HG02798 (cell line): ENCODE measurements around the gene YTHDF2.
"Not testable (repeated sequence)": the region's sequence is repeated elsewhere in the genome, so short reads cannot be mapped to it uniquely, and the experiment has no call there.

ENCODE experiments used
- ATAC-seq: cut with Tn5 transposase; IDR thresholded peaks from one replicate; pipeline ENCODE4 v1.9.1; 2021; ENCODE audit warnings: mild to moderate bottlenecking; ENCODE audit not compliant: unreplicated experiment, poor library complexity

The YTHDF2 gene

GRCh38 chr1:28756846-28757245, 20.1 kb downstream of the YTHDF2 start:
- ATAC-seq, result no peak

- no peak for ATAC-seq
Measured at GRCh38 chr1:28758420-28758819, 21.7 kb downstream of the YTHDF2 start.

GRCh38 chr1:28759257-28759656, 22.5 kb downstream of the YTHDF2 start:
- ATAC-seq, result no peak

DNA sequence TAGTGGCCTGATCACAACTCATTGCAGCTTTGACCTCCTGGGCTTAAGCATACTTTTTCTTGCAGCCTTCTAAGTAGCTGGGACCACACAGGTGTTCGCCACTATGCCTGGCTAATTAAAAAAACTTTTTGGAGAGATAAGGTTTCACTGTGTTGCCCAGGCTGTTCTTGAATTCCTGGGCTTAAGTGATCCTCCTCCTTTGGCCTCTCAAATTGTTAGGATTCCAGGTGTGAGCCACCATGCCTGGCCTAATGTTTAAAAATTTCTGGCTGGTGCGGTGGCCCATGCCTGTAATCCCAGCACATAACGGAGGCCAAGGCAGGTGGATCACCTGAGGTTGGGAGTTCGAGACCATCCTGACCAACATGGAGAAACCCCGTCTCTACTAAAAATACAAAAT, 24.4 kb downstream of the YTHDF2 start:
- no peak for ATAC-seq

DNA sequence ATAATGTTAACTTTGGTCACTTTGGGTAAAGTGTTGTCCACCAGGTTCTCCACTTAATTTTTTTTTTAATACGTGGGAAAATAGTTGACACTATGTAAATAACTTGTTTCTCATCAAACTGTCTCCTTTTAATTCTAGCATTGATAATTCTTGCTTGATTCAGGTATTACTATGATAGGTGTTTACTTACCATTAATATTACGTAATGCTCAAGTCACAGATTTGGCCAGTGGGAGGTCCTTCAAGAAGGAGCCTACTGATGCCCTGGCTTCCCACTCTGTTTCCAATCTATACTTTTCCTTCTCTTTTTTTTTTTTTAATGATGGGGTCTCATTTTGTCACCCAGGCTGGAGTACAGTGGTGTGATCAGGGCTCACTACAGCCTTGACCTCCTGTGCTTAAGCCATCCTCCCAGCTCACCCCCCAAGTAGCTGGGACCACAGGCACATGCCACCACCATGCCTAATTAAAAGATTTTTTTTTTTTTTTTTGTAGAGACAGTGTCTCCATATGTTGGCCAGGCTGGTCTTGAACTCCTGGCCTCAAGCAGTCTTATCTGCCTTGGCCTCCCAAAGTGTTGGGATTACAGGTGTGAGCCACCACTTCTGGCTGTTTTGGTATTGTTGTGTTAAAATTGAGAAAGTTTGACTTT, 29.9 kb downstream of the YTHDF2 start:
- no peak for ATAC-seq

GRCh38 chr1:28770601-28771165, 33.9 kb downstream of the YTHDF2 start:
- no peak for ATAC-seq

- not testable (repeated sequence) for ATAC-seq
Measured at GRCh38 chr1:28771921-28772320, 35.2 kb downstream of the YTHDF2 start.

DNA sequence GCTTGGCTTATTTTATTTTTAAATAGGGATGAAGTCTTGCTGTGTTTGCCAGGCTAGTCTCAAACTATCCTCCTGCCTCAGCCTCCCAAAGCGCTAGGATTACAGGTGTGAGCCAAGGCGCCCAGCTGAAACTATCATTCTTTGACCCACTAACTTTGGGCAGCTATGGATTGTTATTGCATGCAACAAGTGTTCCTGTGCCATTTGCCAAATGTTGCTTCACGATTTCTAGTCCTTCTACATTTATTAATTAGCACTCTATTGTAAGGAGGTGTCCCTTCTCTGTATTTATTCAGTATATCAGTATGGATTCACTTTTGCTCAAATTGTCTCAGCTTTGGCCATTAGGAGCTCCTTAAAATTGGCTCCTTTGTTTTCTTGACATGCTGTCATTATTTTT, 36.4 kb downstream of the YTHDF2 start:
- ATAC-seq, result no peak

- ATAC-seq, result no peak
Measured at GRCh38 chr1:28775121-28775942, 38.6 kb downstream of the YTHDF2 start.

DNA sequence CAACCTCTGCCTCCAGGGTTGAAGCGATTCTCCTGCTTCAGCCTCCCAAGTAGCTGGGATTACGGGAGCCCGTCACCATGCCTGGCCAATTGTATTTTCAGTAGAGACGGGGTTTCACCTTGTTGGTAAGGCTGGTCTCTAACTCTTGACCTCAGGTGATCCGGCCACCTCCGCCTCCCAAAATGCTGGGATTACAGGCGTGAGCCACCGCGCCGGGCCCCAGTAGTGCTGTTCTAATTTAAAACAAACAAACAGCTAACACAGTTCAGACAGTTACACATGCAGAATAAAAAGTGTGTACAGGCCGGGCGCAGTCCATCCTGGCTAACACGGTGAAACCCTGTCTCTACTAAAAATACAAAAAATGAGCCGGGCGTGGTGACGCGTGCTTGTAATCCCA, 39.6 kb downstream of the YTHDF2 start:
- ATAC-seq, result no peak

DNA sequence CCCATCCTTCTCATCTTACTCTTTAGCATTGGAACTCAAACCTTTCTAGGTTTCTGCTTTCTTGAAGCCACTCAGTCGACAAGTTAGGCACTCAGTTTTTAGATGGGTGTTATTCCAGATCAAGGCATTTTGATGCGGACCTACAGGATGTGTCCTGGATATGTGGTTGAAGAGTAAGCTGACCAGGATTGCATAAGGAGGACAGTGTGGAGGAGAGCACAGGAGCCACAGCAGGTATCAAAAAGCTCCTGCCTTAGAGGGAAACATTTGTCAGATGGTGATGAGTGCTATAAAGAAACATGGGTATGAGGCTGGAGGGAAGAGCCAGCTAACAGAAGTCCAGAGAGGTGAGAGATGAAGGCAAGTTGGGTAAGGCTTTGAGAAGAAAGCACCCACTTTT, 41.3 kb downstream of the YTHDF2 start:
- ATAC-seq, result no peak

- no peak for ATAC-seq
Measured at GRCh38 chr1:28779751-28780408, 43.1 kb downstream of the YTHDF2 start.

DNA sequence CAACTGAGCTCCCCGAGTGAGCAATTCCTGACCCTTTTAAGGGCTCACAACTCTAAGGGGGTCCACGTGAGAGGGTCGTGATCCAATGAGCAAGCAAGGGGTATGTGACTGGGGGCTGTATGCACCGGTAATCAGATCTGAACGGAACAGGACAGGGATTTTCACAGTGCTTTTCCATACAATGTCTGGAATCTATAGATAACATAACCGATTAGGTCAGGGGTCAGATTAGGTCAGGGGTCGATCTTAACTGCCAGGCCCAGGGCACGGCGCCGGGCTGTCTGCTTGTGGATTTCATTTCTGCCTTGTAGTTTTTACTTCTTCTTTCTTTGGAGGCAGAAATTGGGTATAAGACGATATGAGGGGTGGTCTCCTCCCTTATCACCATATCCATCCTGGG, 44.6 kb downstream of the YTHDF2 start:
- no peak for ATAC-seq

- ATAC-seq, result no peak
Measured at GRCh38 chr1:28782011-28782410, 45.3 kb downstream of the YTHDF2 start.

GRCh38 chr1:28783363-28783762, 46.6 kb downstream of the YTHDF2 start:
- ATAC-seq, result no peak

DNA sequence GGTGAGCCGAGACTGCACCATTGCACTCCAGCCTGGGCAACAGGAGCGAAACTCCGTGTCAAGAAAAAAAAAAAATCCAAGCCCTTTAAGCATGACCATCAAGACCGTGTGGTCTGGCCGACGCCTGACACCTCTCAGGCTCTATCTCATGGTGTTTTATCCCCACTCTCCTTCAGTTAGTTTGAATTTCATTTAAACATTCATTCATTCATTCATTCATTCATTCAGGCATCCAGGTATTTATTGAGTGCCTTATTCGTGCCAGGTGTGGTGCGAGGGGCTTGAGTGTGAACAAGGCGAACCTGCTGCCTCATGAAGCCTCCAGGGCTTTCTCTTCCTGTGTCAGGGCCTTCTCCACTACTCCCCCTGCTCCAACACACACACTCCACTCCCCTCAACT, 52.7 kb downstream of the YTHDF2 start:
- no peak for ATAC-seq

DNA sequence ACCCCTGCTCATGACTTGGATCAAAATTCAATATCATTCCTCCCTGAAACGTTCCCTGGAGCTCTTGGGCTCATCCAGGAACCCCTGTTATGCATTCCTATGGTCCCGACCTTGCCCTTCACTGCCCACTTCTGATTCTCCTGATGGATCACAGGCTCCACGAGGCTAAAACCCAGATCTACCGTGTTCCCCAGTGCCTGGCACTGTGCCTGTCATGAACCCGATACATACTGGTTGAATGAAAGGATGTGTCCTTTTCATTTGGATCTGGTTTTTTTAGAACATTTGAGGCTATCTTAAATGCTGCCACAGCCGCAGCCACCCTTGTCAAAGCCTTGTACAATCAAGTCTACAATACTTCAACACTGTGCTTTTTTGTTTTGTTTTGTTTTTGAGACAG, 53.1 kb downstream of the YTHDF2 start:
- ATAC-seq, result no peak

GRCh38 chr1:28790377-28791035, 53.8 kb downstream of the YTHDF2 start:
- no peak for ATAC-seq

DNA sequence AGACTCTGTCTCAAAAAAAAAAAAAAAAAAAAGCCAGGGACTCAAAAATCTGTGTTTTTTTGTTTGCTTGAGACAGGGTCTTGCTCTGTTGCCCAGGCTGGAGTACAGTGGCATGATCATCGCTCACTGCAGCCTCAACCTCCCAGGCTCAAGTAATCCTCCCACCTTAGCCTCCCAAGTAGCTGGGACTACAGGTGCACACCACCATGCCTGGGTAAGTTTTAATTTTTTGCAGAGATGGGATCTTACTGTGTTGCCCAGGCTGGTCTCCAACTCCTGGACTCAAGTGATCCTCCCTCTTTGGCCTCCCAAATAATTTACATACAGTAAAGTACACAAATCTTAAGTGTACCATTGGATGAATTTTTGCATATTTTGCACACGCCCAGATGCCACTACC, 55.2 kb downstream of the YTHDF2 start:
- not testable (repeated sequence) for ATAC-seq

- no peak for ATAC-seq
Measured at GRCh38 chr1:28792644-28793121, 55.9 kb downstream of the YTHDF2 start.
